AG10803 (cell line): ENCODE measurements around the gene CDC42SE2.

Experiments used
- DNase-seq: peaks from one replicate; pipeline ENCODE4 v3.0.0; 2010; ENCODE audit warnings: low read depth
- H3K4me3 ChIP-seq: 2 replicates; pipeline ENCODE4 v1.5.1; 2011; ENCODE audit warnings: mild to moderate bottlenecking, low read length, control low read depth
- TF ChIP-seq, protein P1 (sequence below): conservative IDR thresholded peaks from 2 replicates; pipeline ENCODE4 v1.5.1; 2011; ENCODE audit warnings: mild to moderate bottlenecking, low read length, control low read depth, inconsistent platforms

CDC42SE2 gene

DNA sequence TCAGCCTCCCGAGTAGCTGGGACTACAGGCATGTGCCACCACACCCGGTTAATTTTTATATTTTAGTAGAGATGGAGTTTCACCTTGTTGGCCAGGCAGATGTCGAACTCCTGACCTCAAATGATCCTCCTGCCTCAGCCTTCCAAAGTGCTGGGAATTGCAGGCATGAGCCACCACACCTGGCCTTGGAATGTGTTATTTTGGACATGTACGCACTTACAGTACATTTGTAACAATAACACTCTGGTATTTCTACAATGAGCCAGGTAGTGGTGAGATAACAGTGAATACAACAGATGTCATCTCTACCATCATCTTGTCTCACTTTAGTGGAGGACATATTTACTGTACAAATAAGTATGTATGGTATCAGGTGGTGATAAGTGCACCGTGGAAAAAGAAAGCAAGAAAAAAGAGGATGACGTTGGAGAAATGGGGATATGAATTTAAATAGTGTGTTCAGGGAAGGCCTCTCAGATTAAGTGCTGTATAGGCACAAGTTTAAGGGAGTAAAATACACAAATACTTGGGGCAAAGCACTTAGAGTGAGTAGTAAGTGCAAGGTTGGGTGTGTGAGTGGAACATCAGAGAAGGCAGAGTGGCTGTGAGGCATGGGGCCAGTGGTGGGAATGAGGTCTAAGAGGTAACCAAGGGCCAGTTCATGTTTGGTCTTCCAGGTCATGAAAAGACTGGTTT, 100.1 kb downstream of the CDC42SE2 start:
- DNase-seq, result no peak
- TF ChIP-seq, protein P1, sequence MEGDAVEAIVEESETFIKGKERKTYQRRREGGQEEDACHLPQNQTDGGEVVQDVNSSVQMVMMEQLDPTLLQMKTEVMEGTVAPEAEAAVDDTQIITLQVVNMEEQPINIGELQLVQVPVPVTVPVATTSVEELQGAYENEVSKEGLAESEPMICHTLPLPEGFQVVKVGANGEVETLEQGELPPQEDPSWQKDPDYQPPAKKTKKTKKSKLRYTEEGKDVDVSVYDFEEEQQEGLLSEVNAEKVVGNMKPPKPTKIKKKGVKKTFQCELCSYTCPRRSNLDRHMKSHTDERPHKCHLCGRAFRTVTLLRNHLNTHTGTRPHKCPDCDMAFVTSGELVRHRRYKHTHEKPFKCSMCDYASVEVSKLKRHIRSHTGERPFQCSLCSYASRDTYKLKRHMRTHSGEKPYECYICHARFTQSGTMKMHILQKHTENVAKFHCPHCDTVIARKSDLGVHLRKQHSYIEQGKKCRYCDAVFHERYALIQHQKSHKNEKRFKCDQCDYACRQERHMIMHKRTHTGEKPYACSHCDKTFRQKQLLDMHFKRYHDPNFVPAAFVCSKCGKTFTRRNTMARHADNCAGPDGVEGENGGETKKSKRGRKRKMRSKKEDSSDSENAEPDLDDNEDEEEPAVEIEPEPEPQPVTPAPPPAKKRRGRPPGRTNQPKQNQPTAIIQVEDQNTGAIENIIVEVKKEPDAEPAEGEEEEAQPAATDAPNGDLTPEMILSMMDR, result no peak
- no peak overlapping the region for H3K4me3 ChIP-seq

DNA sequence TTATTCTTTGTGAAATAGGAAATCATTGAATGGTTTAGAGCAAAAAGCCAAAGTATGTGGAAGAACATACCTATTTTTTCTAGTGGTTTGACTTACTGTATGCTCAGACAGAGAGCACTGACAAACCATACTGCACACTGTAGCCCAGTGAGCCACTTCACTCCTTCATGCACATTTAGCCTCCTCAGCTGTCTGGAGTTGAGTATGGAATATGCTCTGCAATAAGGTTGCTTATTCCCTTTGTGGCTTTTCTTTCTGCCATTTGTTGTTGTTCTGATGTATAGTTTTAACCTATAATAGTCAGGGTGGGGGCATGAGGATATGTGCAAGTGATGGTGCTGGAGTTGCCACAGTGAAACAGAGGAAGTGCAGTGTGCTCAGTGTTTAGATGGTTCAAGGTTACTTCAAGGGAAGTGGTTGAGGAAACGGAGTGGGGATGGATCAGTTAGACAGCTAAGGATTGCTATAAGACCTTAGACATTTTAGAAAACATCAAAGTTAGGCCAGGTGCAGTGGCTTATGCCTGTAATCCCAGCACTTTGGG, 100.7 kb downstream of the CDC42SE2 start:
- no peak for DNase-seq
- TF ChIP-seq, protein P1, result no peak
- H3K4me3 ChIP-seq, result no peak overlapping the region

DNA sequence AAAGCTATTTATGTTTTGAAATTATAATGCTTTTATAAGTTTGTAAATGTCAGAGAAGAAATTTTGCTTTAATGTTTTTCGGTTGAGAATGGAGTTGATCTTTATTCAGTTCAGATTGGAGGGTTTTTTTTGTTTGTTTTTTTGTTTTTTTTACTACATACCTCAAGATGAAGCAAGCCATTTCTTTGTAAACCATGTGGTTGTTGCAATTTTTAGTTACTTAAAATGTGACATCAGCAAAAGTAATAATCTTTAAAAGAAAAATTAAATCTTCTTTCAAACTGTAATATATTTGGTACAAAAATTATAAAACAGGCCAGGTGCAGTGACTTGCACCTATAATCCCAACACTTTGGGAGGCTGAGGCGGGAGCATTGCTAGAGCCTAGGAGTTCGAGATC, 102.6 kb downstream of the CDC42SE2 start:
- TF ChIP-seq, protein P1, result no peak
- no peak for DNase-seq
- H3K4me3 ChIP-seq, result no peak overlapping the region

DNA sequence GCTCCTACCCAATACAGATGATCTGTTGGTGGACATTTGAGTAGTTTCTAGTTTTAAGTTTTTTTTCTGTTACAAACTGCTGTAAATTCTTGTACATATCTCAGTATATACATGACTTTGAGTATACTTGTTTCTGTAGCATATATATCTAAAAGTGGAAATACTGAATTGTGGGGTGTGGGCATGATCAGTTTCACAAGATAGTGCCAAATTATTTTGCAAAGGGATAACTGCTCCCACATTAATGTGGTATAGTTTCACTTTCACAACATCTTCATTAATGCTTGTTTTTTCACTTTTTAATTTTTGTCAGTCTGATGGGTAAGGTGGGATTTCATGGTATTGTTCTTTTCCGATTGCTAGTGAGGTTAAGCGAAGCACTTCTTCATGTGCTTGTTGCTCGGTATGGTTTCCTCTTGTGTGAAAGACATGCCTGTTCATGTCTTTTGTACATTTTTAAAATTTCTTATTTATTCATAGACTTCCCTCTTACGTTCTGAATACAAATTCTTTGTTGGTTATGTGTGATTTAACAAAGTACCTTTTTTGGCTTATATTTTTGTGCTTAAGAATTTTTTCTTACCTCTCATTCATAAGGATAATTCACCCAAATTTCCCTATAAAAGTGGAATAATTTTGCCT, 103.5 kb downstream of the CDC42SE2 start:
- TF ChIP-seq, protein P1, result no peak
- no peak for DNase-seq
- H3K4me3 ChIP-seq, result no peak overlapping the region

DNA sequence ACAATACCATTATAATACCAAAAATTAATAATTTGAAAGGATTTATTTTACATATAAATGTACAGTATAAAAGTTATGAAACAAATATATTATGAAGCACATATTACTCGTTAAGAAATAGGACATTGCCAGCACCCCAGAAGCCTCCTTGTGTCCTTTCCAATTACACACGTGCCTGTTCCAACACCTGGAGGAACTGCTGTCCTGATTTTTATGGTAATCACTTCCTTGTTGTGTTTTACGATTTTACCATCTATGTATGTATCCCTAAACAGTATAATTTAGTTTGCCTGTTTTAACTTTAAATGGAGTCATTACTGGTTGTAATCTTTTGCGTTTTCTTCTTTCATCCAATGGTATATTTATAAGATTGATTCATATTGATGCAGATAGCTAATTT, 105.0 kb downstream of the CDC42SE2 start:
- TF ChIP-seq, protein P1, result no peak
- H3K4me3 ChIP-seq, result no peak overlapping the region
- DNase-seq, result no peak

DNA sequence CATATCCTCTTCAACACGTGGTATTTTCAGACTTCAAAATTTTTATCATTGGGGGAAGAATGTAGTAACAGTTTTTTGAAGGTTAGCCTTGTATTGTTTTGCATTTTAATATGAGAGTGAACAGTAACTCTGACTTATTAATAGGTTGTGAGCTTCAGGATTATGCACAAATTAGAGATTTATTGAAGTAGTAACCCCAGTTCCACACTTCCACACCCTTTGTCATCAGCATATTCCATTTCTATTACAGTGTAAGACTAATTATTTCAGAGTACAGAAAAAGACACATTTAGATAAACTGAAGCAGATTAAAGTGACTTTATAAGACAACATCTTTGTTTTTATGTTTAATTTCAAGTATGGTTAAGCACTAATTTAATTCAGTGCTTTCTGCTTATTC, 105.7 kb downstream of the CDC42SE2 start:
- TF ChIP-seq, protein P1, result no peak
- no peak for DNase-seq

DNA sequence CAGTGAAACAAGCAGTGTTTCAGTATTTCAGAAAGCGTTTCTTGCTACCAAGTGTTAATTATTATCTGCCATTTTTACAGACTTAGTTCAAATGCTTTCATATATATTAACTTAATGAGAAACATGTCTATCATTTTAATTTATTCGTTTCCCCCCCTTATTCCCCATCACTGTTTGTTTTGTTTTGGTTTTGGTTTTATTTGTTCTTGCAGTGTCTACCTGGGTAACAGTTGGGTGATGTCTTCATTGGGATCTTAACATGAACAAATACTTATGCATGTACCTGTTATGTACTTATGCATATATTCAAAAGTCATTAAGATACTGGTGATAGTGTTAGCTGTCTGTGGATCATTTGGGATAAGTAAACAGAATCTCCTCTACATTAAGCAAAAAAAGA, 108.0 kb downstream of the CDC42SE2 start:
- H3K4me3 ChIP-seq, result no peak overlapping the region
- no peak for DNase-seq
- TF ChIP-seq, protein P1, result no peak

More for the DNA sequence above, 105.7 kb downstream of the CDC42SE2 start:
- H3K4me3 ChIP-seq, result no peak overlapping the region
